Measurements from ENCODE around the gene CARNS1.
"Not testable (repeated sequence)": the region's sequence is repeated elsewhere in the genome, so short reads cannot be mapped to it uniquely, and the experiment has no call there.

Gene CARNS1

GRCh38 chr11:67397986-67398660 lies 17.4 kb upstream of the CARNS1 start:
- DNase-seq: no peak

GRCh38 chr11:67398661-67399563 lies 16.6 kb upstream of the CARNS1 start:
- DNase-seq: no peak

- DNase-seq: no peak
These were observed 15.1 kb upstream of the CARNS1 start for GRCh38 chr11:67400251-67400941.

GRCh38 chr11:67400942-67401494 lies 14.5 kb upstream of the CARNS1 start:
- DNase-seq: peak; percentile 55

GRCh38 chr11:67401495-67402191 lies 13.8 kb upstream of the CARNS1 start, which contains the start of gene PPP1CA:
PPP1CA (minus strand) TSS chr11:67401858; CDS start chr11:67401782, 76 bp downstream.
- DNase-seq: peak; percentile 92

GRCh38 chr11:67402192-67402839 lies 13.2 kb upstream of the CARNS1 start:
- DNase-seq: not testable (repeated sequence)

GRCh38 chr11:67403085-67403484 lies 12.4 kb upstream of the CARNS1 start:
- not testable (repeated sequence) for DNase-seq

GRCh38 chr11:67404515-67405195 lies 10.8 kb upstream of the CARNS1 start:
- DNase-seq: no peak

- DNase-seq: no peak
These were observed 10.3 kb upstream of the CARNS1 start for GRCh38 chr11:67405196-67405567.

- DNase-seq: no peak
These were observed 9.7 kb upstream of the CARNS1 start for GRCh38 chr11:67405688-67406339.

GRCh38 chr11:67406420-67406968 lies 9.0 kb upstream of the CARNS1 start:
- DNase-seq: no peak

- DNase-seq: no peak
These were observed 8.3 kb upstream of the CARNS1 start for GRCh38 chr11:67406969-67407687.

GRCh38 chr11:67407688-67408163 lies 7.8 kb upstream of the CARNS1 start:
- no peak for DNase-seq

- DNase-seq: no peak
These were observed 6.9 kb upstream of the CARNS1 start for GRCh38 chr11:67408437-67409200.

- peak; percentile 58 for DNase-seq
These were observed 6.2 kb upstream of the CARNS1 start for GRCh38 chr11:67409261-67409666.

- DNase-seq: no peak
These were observed 5.6 kb upstream of the CARNS1 start for GRCh38 chr11:67409781-67410368.

- DNase-seq: no peak
These were observed 5.1 kb upstream of the CARNS1 start for GRCh38 chr11:67410369-67410831.

Measured in activated gamma-delta T cell (primary cell).